ENCODE results near the gene CFD.

Gene CFD

GRCh38 chr19:827710-828321, 31.6 kb upstream of the CFD start, which contains the start of gene AZU1:
AZU1 (plus strand) TSS chr19:827837; CDS start chr19:827847, 10 bp downstream.
- WGBS (ENCODE audit: insufficient coverage): 79% methylated on average over 30 of the region's 33 CpGs
- DNase-seq: no peak
- H3K27ac ChIP-seq (ENCODE audit: insufficient read depth in 1 of 2, low read depth in 1 of 2, low read length in 2 of 2, poor library complexity in 1 of 2, severe bottlenecking in 2 of 2): no peak within 1 kb of the TSS
- peaks cover 0 to 7% (median 5%) of the 10 kb centered on the region in 4 experiments for H3K4me1 ChIP-seq (ENCODE audit: control extremely low read depth in 1 of 4, control insufficient read depth in 4 of 4, insufficient read depth in 4 of 4, low read length in 3 of 4)
- H3K36me3 ChIP-seq (ENCODE audit: control insufficient read depth in 4 of 4, insufficient read depth in 4 of 4, low read length in 3 of 4): no peaks in the 10 kb centered on the region
- H3K27me3 ChIP-seq (replicated peaks in 2 of 5; ENCODE audit: control insufficient read depth in 4 of 5, insufficient read depth in 5 of 5, low read length in 4 of 5): peaks cover 0 to 18% (median 3%) of the 10 kb centered on the region in 5 experiments
- ChIA-PET CTCF (no interaction called here), POLR2A (no interaction called here)
- no peak within 1 kb of the TSS for H3K4me3 ChIP-seq (ENCODE audit: control insufficient read depth in 1 of 7, extremely low read depth in 1 of 7, insufficient read depth in 4 of 7, low read depth in 2 of 7, low read length in 6 of 7)
- no peaks in the 10 kb centered on the region for H3K9me3 ChIP-seq (ENCODE audit: control extremely low read depth in 1 of 5, control insufficient read depth in 4 of 5, insufficient read depth in 2 of 5, low read depth in 1 of 5, low read length in 4 of 5)

GRCh38 chr19:829129-829758, 30.2 kb upstream of the CFD start:
- no peaks in the 10 kb centered on the region for H3K9me3 ChIP-seq (ENCODE audit: control extremely low read depth in 1 of 5, control insufficient read depth in 4 of 5, insufficient read depth in 2 of 5, low read depth in 1 of 5, low read length in 4 of 5)
- H3K4me1 ChIP-seq (ENCODE audit: control extremely low read depth in 1 of 4, control insufficient read depth in 4 of 4, insufficient read depth in 4 of 4, low read length in 3 of 4): peaks cover 0 to 3% (median 0%) of the 10 kb centered on the region in 4 experiments
- ChIA-PET POLR2A (no interaction called here), CTCF (no interaction called here)
- H3K27me3 ChIP-seq (replicated peaks in 2 of 5; ENCODE audit: control insufficient read depth in 4 of 5, insufficient read depth in 5 of 5, low read length in 4 of 5): peaks cover 0 to 9% (median 0%) of the 10 kb centered on the region in 5 experiments
- H3K4me3 ChIP-seq (ENCODE audit: control insufficient read depth in 1 of 7, extremely low read depth in 1 of 7, insufficient read depth in 4 of 7, low read depth in 2 of 7, low read length in 6 of 7): no peak overlapping the region
- DNase-seq: no peak
- no peaks in the 10 kb centered on the region for H3K36me3 ChIP-seq (ENCODE audit: control insufficient read depth in 4 of 4, insufficient read depth in 4 of 4, low read length in 3 of 4)
- 90% methylated on average over 11 of the region's 18 CpGs for WGBS (ENCODE audit: insufficient coverage)
- H3K27ac ChIP-seq (ENCODE audit: insufficient read depth in 1 of 2, low read depth in 1 of 2, low read length in 2 of 2, poor library complexity in 1 of 2, severe bottlenecking in 2 of 2): no peak overlapping the region

DNA sequence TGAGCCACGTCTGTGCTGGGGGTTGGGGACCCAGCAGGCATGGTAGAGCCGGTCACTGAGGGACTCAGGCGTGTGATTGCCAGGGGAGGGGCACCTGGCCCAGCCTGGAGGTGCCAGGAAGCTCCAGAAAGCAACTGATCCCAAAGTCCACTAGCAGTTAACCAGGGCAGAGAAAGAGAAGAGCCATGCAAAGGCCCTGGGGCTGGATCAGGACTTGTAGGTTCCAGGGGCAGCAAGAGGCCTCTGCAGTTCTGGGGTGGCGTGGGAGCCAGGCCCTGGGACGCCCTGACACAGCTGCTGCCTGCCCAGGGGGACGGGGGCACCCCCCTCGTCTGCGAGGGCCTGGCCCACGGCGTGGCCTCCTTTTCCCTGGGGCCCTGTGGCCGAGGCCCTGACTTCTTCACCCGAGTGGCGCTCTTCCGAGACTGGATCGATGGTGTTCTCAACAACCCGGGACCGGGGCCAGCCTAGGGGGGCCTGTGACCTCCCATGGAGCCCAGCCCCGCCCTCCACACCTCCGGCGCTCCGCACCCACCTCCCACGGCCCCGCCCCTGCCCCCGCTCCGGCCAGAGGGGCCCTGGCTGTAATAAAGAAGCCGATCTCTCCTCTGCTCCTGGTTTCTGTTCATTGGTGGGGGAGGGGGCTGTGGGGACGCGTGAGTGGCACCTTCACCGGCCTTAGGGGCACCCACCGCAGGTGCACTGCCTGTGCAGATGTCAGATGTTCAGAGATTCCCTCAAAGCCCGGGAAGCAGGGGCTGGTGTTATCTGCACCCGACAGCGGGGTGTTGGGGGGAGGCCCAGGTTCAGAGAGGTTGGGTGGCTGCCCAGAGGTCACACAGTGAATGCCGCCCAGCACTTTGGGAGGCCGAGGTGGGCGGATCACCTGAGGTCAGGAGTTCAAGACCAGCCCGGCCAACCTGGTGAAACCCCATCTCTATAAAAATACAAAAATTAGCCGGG, 27.8 kb upstream of the CFD start:
- DNase-seq: no peak
- no peaks in the 10 kb centered on the region for H3K9me3 ChIP-seq (ENCODE audit: control extremely low read depth in 1 of 5, control insufficient read depth in 4 of 5, insufficient read depth in 2 of 5, low read depth in 1 of 5, low read length in 4 of 5)
- CTCF ChIA-PET: interaction anchor here (1.5 kb wide), 1 partner anchor 8 kb away, joined by 4 read pairs; no protein-coding TSS in a partner anchor
- 87% methylated on average over 33 of the region's 38 CpGs for WGBS (ENCODE audit: insufficient coverage)
- H3K27me3 ChIP-seq (replicated peaks in 2 of 5; ENCODE audit: control insufficient read depth in 4 of 5, insufficient read depth in 5 of 5, low read length in 4 of 5): peaks cover 0 to 10% (median 0%) of the 10 kb centered on the region in 5 experiments
- no peak overlapping the region for H3K4me3 ChIP-seq (ENCODE audit: control insufficient read depth in 1 of 7, extremely low read depth in 1 of 7, insufficient read depth in 4 of 7, low read depth in 2 of 7, low read length in 6 of 7)
- no peaks in the 10 kb centered on the region for H3K36me3 ChIP-seq (ENCODE audit: control insufficient read depth in 4 of 4, insufficient read depth in 4 of 4, low read length in 3 of 4)
- H3K27ac ChIP-seq (ENCODE audit: insufficient read depth in 1 of 2, low read depth in 1 of 2, low read length in 2 of 2, poor library complexity in 1 of 2, severe bottlenecking in 2 of 2): no peak overlapping the region
- H3K4me1 ChIP-seq (ENCODE audit: control extremely low read depth in 1 of 4, control insufficient read depth in 4 of 4, insufficient read depth in 4 of 4, low read length in 3 of 4): peaks cover 0 to 5% (median 4%) of the 10 kb centered on the region in 4 experiments
- POLR2A ChIA-PET: no interaction called here

DNA sequence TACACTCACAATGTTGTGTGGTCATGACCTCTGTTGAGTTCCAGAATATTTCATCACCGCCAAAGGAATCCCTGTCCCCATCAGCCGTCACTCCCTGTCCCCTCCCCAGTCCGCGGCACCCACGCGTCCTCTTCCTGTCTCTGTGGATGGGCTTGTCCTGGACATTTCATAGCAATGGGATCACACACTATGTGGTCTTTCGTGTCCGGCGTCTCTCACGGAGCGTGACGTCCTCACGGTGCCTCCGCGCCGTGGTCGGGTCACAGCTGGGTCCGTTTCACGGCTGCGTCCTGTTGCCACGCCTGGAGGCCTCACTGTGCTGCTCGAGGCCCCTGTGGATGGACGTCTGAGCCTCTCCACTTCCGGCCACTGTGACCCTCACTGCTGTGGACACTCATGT, 25.2 kb upstream of the CFD start:
- 94% methylated on average over 22 of the region's 24 CpGs for WGBS (ENCODE audit: insufficient coverage)
- peaks cover 0 to 12% (median 0%) of the 10 kb centered on the region in 5 experiments for H3K27me3 ChIP-seq (replicated peaks in 2 of 5; ENCODE audit: control insufficient read depth in 4 of 5, insufficient read depth in 5 of 5, low read length in 4 of 5)

GRCh38 chr19:835210-835810, 24.2 kb upstream of the CFD start:
- no peak overlapping the region for H3K4me3 ChIP-seq (ENCODE audit: control insufficient read depth in 1 of 7, extremely low read depth in 1 of 7, insufficient read depth in 4 of 7, low read depth in 2 of 7, low read length in 6 of 7)
- H3K36me3 ChIP-seq (ENCODE audit: control insufficient read depth in 4 of 4, insufficient read depth in 4 of 4, low read length in 3 of 4): no peaks in the 10 kb centered on the region
- 88% methylated on average over 30 of the region's 36 CpGs for WGBS (ENCODE audit: insufficient coverage)
- POLR2A ChIA-PET: no interaction called here
- CTCF ChIA-PET: no interaction called here
- H3K4me1 ChIP-seq (ENCODE audit: control extremely low read depth in 1 of 4, control insufficient read depth in 4 of 4, insufficient read depth in 4 of 4, low read length in 3 of 4): peaks cover 0 to 9% (median 3%) of the 10 kb centered on the region in 4 experiments
- peaks cover 0 to 12% (median 0%) of the 10 kb centered on the region in 5 experiments for H3K27me3 ChIP-seq (replicated peaks in 2 of 5; ENCODE audit: control insufficient read depth in 4 of 5, insufficient read depth in 5 of 5, low read length in 4 of 5)
- no peak overlapping the region for H3K27ac ChIP-seq (ENCODE audit: insufficient read depth in 1 of 2, low read depth in 1 of 2, low read length in 2 of 2, poor library complexity in 1 of 2, severe bottlenecking in 2 of 2)
- H3K9me3 ChIP-seq (ENCODE audit: control extremely low read depth in 1 of 5, control insufficient read depth in 4 of 5, insufficient read depth in 2 of 5, low read depth in 1 of 5, low read length in 4 of 5): no peaks in the 10 kb centered on the region
- DNase-seq: no peak

More for the DNA sequence above, 25.2 kb upstream of the CFD start:
- DNase-seq: no peak
- ChIA-PET CTCF (no interaction called here), POLR2A (no interaction called here)
- no peaks in the 10 kb centered on the region for H3K36me3 ChIP-seq (ENCODE audit: control insufficient read depth in 4 of 4, insufficient read depth in 4 of 4, low read length in 3 of 4)
- no peak overlapping the region for H3K4me3 ChIP-seq (ENCODE audit: control insufficient read depth in 1 of 7, extremely low read depth in 1 of 7, insufficient read depth in 4 of 7, low read depth in 2 of 7, low read length in 6 of 7)
- H3K27ac ChIP-seq (ENCODE audit: insufficient read depth in 1 of 2, low read depth in 1 of 2, low read length in 2 of 2, poor library complexity in 1 of 2, severe bottlenecking in 2 of 2): no peak overlapping the region
- no peaks in the 10 kb centered on the region for H3K9me3 ChIP-seq (ENCODE audit: control extremely low read depth in 1 of 5, control insufficient read depth in 4 of 5, insufficient read depth in 2 of 5, low read depth in 1 of 5, low read length in 4 of 5)
- H3K4me1 ChIP-seq (ENCODE audit: control extremely low read depth in 1 of 4, control insufficient read depth in 4 of 4, insufficient read depth in 4 of 4, low read length in 3 of 4): peaks cover 0 to 9% (median 3%) of the 10 kb centered on the region in 4 experiments

- Histone ChIP-seq H3K4me3 (ENCODE audit: control insufficient read depth in 1 of 7, extremely low read depth in 1 of 7, insufficient read depth in 4 of 7, low read depth in 2 of 7, low read length in 6 of 7) (no peak within 1 kb of the TSS), H3K27me3 (replicated peaks in 2 of 5; ENCODE audit: control insufficient read depth in 4 of 5, insufficient read depth in 5 of 5, low read length in 4 of 5) (peaks cover 0 to 49% (median 4%) of the 10 kb centered on the region in 5 experiments), H3K4me1 (ENCODE audit: control extremely low read depth in 1 of 4, control insufficient read depth in 4 of 4, insufficient read depth in 4 of 4, low read length in 3 of 4) (peaks cover 0 to 17% (median 12%) of the 10 kb centered on the region in 4 experiments), H3K27ac (ENCODE audit: insufficient read depth in 1 of 2, low read depth in 1 of 2, low read length in 2 of 2, poor library complexity in 1 of 2, severe bottlenecking in 2 of 2) (no peak within 1 kb of the TSS), H3K9me3 (ENCODE audit: control extremely low read depth in 1 of 5, control insufficient read depth in 4 of 5, insufficient read depth in 2 of 5, low read depth in 1 of 5, low read length in 4 of 5) (no peaks in the 10 kb centered on the region), H3K36me3 (ENCODE audit: control insufficient read depth in 4 of 4, insufficient read depth in 4 of 4, low read length in 3 of 4) (no peaks in the 10 kb centered on the region)
- WGBS (ENCODE audit: insufficient coverage): 75% methylated on average over 16 of the region's 24 CpGs
- CTCF ChIA-PET: interaction anchor here (0.9 to 2.0 kb wide), 5 partner anchors 10 to 83 kb away, joined by 3 to 11 read pairs (median 4); no protein-coding TSS in a partner anchor
- POLR2A ChIA-PET: no interaction called here
- DNase-seq: no peak
Measured at GRCh38 chr19:840519-841206, 18.8 kb upstream of the CFD start, which contains the start of gene PRTN3. PRTN3 (plus strand) TSS chr19:840999; CDS start chr19:841009, 10 bp downstream.

All from common myeloid progenitor, CD34-positive (primary cell).